ENCODE results near the gene GPR45.
A peak's percentile ranks its signal among the peaks of the same experiment; 100 is the strongest.
"Not testable (repeated sequence)": the region's sequence is repeated elsewhere in the genome, so short reads cannot be mapped to it uniquely, and the experiment has no call there.

GPR45 gene

DNA sequence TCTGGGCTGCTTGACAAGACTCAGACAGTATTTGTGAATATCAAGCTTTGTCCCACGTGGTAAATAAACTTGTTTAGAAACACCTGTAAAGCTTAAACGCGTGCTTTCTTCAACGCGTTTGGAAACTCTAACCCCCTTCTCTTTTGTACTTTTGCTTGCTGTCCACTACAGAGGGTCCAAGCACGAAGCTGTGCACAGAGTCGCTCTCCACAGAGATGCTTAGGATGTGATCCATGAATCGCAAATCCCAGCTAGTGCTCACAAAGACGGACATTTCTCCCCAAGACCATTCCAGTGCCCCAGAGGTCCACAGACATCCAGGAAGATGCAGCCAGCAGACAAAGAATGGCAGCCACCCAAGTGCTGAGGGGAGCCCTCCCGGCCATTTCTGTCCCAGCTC, at the start of gene GPR45:
TSS of gene GPR45 (plus strand) at position 301 of the 400 bp plus-strand sequence. CDS start 116 bp downstream, outside the sequence.
- DNase-seq, result no peak

DNA sequence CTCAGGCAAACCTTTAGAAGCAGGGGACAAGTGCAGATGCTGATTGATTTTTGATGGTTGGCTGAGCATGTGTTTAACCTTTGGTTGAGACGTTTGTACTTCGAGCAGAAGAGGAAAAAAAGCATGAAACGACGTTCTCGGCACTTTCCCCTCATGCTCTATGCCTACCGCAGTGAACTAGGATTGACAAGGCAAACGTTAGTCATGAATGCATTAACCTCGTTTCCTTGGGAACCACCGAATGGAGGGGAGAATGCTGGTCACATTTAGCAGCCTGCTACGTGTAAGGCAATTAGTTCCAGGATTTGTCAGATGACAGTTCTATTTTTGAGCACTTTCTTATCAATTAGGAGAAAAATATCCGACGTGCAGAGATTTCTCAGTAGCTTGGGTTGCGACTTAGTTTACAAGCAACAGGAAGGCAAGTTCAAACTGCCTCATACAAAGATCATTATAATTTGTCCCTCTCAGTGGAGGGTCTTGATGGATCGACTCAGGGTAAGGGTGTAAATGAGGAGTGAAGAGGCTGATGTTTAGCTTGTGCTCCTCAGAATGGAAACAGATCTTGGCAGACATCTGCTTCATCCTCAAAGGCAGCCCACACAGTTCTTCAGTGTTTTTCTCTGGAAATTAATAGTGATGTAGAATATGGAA, 47.4 kb upstream of the GPR45 start:
- no peak for DNase-seq

DNA sequence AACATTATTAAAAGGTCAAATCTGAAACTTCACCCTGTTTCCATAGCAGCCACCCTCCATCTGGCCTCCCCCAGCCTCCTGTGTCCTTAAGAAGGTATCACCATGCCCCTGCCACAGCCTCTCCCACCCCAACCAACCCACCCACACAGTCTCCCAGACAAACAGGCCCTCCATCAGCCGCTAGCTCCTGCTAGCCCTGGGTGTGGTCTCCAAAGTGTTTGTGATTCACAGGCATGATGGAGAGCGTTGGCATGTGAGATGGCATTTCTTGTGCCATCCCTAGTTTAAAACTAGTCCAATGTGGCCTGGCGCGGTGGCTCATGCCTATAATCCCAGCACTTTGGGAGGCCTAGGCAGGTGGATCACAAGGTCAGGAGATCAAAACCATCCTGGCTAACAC, 44.9 kb upstream of the GPR45 start:
- no peak for DNase-seq

DNA sequence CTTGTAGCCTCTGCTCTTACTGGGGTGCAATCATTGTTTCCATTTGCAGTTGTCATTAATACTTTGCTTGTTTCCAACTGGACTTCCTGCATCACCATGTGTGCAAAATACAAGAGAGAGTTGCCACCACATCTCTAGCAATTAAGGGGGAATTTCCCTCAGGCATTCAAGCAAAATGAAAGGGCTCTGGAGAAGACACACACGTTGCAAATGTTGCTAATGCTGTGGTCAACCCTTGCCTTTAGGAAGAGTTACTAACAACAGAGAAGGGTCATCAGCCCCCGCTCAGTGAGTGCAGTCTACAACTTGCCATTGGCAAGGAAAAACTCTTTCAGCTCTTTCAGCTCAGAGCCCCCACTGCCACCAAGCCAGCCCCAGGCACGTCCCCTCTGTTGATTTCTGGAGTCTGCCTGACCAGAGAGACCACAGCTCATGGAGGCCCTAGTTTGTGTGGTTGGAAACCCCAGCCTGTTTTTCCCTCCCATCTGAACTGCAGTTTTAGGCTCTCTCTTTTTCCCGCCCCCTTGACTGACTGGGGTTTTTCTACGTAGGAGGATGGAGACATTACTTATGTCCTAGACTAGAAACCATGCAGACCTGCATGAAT, 25.9 kb upstream of the GPR45 start:
- no peak for DNase-seq

DNA sequence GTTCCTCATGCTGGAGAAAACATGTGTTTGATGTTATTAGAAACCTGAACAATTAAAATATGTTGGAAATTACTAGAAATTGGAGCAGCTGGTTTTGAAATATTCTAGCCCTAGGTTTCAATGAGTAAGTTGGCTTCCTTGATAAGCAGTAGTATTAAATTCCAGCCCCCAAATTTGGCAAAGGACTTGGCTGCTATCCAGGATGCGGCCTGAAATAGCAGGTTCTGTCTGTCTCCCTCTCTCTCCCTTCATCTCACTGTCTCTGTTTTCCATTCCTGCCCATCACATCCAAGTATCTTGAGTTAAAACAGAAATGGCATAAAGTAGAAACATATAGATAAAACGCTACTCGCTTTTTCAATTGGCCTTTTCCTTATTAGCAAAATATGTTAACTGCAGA, 20.9 kb upstream of the GPR45 start:
- DNase-seq, result no peak

GRCh38 chr2:105224444-105224843, 17.1 kb upstream of the GPR45 start:
- DNase-seq, result no peak

DNA sequence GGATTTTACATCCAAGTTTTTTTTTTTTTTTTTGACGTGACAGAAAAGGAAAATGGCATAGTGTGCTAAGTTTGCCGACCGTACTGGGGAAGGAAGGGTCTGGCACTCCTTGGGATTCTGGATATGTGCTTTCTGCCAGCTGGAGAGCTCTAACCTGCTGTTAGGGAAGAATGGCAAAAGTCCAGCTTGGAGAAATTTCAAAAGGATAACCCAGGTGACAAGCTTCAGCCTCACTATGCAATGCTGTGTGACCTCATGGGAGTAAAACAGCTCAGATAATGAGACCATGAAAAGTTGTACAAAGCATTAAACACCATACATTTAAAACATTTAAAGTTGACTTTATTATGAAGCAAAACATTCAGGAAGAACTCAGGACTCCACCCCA, 10.3 kb upstream of the GPR45 start:
- DNase-seq, result no peak

GRCh38 chr2:105235388-105236059, 6.0 kb upstream of the GPR45 start:
- peak; percentile 44 to 64 for DNase-seq

DNA sequence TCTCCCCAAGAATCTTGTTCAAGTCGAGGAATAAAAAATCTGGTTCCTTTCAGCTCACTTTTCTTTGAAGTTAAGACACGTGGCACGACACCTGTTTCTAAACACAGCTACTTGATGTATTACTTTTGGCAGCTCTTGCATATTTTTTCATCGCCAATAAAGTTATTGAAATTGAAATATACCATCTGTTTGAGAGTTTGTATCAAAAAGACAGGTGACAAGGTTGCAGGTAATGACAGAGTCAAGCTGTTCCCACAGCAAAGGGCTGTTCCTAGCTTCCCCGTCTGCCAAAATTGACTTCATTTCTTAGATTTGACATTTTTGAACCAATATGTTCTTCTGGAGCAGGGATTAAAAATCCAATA, 5.5 kb upstream of the GPR45 start:
- no peak for DNase-seq

DNA sequence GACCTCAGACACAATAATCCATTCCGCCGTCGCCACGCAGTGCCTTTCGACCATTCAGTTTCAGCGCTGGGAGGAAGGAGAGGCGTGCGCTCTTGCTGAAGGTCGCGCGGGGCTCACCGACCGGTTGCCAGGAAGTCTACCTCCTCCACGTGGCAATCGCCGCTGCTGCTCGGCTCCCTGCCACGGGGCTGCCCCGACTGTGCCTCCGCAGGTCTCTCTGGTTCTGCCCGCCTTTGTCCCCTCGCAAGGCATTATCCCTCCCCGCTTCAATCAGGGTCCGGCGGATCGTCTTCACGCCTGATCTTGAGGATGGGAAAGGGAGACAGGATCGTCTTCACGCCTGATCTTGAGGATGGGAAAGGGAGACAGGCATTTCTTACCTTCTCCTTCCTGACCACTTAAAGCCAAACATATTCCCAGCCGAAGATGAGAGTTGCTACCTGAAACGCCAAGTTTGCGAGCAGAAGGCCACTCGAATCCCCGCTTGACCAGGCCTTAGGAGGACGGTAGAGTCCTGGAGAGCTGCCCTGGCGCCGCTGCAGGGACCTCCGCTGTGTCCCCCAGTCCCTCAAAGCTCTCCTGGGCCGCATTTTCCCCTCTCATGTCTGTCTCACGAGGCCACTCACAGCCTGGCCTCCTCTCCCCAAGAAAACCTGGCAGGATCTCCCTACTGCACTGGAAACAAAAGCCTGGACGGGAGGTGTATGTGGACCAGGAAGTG, 4.3 kb upstream of the GPR45 start:
- DNase-seq, result no peak

GRCh38 chr2:105238664-105239240, 2.8 kb upstream of the GPR45 start:
- DNase-seq, result no peak

DNA sequence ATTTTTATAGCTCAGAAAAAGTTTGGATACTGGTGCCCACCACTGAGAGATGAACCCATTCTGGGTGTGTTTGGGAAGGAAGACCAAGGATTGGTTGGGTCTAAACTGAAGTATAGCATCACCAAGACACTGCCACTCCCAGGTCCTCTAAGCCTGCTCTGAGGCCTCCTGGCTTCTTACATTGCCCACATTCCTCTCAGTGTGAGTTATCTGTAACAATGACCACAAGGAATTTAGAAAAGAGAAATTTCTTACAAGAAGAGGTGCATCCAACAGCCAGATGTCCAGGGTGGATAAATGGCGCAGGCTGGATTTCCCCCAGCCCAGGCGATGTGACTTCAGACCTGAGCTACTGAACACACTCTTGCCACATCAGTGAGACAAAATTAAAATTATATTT, 1.6 kb upstream of the GPR45 start:
- DNase-seq, result no peak

DNA sequence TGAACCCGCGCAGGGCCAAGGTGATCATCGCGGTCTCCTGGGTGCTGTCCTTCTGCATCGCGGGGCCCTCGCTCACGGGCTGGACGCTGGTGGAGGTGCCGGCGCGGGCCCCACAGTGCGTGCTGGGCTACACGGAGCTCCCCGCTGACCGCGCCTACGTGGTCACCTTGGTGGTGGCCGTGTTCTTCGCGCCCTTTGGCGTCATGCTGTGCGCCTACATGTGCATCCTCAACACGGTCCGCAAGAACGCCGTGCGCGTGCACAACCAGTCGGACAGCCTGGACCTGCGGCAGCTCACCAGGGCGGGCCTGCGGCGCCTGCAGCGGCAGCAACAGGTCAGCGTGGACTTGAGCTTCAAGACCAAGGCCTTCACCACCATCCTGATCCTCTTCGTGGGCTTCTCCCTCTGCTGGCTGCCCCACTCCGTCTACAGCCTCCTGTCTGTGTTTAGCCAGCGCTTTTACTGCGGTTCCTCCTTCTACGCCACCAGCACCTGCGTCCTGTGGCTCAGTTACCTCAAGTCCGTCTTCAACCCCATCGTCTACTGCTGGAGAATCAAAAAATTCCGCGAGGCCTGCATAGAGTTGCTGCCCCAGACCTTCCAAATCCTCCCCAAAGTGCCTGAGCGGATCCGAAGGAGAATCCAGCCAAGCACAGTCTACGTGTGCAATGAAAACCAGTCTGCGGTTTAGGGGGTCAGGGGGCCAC, 897 bp downstream of the GPR45 start:
- no peak for DNase-seq

DNA sequence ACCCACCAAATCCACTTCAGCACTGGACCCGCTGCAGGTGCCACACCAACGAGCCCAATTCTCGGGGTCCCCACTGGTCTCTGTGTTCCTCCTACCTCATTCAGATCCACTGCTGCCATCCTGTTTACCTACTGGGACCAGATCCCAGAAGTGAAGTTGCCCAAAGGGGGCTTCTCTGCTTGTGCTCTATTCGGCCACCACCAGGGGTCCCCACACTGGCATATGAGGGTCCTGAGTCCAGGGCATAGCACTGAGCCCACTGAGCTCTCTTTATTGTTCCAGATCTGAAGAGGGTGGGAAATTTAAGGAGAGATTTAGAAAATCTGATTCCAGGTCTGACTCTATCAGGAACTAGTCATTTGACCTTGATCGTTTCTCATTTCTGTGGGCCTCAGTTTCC, 2.4 kb downstream of the GPR45 start:
- DNase-seq, result no peak

- DNase-seq, result no peak
Measured at GRCh38 chr2:105244451-105244850, 2.9 kb downstream of the GPR45 start.

DNA sequence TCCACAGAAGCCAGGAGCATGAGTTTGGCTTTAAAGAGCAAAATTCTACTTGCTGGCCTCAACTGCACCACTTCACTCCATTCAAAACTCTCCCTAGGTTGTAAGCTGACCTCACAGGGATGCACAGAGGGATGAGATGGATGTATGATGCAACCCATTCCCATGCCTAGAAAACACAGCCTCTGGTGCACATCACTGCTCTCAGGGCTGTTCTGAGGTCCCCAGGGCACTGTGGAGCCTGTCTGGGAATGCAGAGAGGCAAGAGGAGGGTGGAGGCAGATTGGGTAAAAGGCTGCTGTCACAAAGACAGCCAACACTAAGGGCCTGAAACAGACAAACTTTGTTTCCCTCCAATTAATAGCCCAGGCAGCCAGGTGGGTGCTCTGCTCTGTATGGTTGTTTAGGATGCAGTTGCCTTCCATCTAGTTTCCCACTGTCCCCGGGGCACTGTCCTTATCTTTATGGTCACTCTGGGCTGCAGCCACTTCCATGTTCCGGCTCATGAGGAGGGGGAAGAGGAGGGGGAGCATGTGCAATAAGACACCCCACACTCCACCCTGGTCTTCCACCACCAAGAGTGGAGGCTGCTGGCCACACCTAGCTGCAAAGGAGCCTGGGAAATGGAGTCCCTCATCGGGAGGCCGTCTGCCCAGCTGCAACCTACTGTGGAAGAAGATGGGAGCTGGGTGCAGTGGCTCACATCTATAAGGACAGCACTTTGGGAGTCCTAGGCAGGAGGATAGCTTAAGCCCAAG, 7.0 kb downstream of the GPR45 start:
- DNase-seq, result no peak

DNA sequence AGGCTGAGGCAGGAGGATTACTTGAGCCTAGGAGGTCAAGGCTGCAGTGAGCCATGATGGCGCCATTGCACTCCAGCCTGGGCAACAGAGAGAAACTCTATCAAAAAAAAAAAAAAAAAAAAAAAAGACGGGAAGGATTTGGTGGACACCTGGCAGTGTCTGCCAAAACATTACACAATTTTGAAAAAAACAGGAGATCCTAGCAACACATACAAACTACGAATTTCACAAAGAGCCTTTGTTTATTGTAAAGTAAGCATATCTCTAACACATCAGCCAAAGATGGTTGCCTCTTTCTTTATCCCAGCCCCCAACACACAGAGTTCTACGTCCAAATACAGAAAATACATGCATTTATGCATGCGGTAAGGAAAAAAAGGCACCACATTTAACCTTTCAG, 7.6 kb downstream of the GPR45 start:
- DNase-seq, result no peak

- DNase-seq, result no peak
Measured at GRCh38 chr2:105249891-105250290, 8.3 kb downstream of the GPR45 start.

DNA sequence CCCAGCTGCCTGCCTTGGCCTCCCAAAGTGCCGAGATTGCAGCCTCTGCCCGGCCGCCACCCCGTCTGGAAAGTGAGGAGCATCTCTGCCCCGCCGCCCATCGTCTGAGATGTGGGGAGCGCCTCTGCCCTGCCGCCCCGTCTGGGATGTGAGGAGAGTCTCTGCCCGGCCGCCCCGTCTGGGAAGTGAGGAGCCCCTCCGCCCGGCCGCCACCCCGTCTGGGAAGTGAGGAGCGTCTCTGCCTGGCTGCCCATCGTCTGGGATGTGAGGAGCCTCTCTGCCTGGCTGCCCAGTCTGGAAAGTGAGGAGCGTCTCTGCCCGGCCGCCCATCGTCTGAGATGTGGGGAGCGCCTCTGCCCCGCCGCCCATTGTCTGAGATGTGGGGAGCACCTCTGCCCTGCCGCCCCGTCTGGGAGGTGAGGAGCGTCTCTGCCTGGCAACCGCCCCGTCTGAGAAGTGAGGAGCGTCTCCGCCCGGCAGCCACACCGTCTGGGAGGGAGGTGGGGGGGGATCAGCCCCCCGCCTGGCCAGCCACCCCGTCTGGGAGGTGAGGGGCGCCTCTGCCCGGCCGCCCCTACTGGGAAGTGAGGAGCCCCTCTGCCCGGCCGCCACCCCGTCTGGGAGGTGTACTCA, 9.6 kb downstream of the GPR45 start:
- not testable (repeated sequence) for DNase-seq

GRCh38 chr2:105252271-105252670, 10.7 kb downstream of the GPR45 start:
- no peak for DNase-seq

DNA sequence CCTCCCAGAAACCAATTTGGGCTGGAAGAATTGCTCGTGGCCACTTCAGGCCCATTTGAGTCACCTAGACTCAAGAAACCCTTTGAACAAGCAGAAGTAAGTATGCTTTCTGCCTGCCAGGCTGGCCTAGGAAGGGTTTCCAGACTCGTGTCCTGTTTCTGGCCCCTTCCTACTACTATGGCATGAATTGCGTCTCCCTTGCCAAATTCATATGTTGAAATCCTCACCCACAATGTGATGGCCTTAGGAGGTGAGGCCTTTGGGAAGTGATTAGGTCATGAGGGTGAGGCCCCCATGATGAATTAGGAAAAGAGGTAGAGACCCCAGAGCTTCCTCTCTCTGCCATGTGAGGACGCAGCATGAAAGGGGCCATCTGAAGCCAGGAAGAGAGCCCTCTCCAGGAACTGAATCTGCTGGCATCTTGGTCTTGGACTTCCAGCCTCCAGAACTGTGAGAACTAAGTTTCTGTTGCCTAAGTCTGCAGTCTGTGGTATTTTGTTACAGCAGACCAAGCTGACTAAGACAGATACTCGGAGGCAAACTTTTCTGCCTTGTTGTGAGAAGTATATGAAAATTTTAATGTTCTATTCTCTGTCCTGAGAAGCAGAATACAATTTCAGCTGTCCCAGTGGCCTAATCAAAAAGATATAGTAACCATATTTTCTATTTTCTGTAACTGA, 13.1 kb downstream of the GPR45 start:
- no peak for DNase-seq
